GM15510 (cell line): ENCODE data around the gene ACTR3C.

Experiments
- POLR2A ChIP-seq: IDR thresholded peaks from 3 replicates; pipeline ENCODE4 v1.6.1; 2011; ENCODE audit warnings: borderline replicate concordance; ENCODE audit not compliant: insufficient read length; ENCODE audit errors: extremely low read depth

Gene ACTR3C

DNA sequence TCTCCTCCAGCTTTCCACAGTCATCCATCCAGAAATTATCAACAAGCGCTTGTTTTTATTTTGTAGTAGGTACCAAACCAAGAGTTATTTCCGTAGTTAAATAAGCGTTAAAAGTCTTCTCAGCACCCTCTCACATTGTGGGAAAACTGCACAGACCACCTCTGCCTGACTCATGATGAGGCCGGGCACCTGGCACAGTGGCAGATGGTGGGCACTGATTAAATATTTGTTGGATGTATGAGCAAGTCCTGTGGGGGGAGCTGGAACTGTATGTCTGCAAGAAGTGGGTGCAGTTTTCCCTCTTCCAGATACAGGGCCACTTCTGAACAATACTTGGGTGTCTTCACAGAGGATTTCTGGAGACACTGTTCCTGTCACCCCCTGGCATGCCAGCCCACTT, 40.0 kb upstream of the ACTR3C start:
- no peak for TF ChIP-seq POLR2A

- no peak for TF ChIP-seq POLR2A
Observed at GRCh38 chr7:150361807-150362621, 38.7 kb upstream of the ACTR3C start.

GRCh38 chr7:150361402-150361801, 38.1 kb upstream of the ACTR3C start:
- no peak for TF ChIP-seq POLR2A

- no peak for TF ChIP-seq POLR2A
Observed at GRCh38 chr7:150360363-150361058, 37.2 kb upstream of the ACTR3C start.

DNA sequence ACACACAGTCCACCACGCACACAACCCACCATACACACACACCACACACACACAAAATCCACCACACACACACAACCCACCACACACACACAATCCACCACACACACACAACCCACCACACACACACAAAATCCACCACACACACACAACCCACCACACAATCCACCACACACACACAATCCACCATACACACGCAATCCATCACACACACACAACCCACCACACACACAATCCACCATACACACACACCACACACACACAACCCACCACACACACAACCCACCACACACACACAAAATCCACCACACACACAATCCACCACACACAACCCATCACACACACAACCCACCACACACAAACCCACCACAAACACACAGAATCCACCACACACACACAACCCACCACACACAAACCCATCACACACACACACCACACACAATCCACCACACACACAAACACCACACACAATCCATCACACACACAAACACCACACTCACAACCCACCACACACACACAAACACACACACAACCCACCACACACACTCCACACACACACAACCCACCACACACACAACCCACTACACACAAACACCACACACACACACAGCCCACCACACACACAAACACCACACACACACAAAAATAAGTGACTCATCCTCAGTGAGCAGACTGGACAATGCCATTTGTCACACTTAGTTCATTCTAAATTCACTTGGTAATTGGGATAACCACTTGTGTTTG, 36.4 kb upstream of the ACTR3C start:
- TF ChIP-seq POLR2A: no peak

DNA sequence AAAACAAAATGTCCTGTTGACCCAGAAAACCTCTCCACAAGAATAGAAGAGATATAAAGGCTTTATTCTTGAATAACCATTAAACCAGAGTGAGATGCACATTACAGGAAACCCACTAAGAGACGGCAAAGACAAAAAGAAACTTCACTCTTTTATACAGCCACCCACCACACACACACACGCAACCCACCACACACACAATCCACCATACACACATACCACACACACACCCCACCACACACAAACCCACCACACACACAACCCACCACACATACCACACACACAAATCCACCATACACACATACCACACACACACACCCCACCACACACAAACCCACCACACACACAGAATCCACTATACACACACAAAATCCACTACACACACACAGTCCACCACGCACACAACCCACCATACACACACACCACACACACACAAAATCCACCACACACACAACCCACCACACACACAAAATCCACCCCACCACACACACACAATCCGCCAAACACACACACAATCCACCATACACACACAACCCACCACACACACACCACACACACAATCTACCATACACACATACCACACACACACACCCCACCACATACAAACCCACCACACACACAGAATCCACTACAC, 35.8 kb upstream of the ACTR3C start:
- TF ChIP-seq POLR2A: no peak

- no peak for TF ChIP-seq POLR2A
Observed at GRCh38 chr7:150358433-150358832, 35.1 kb upstream of the ACTR3C start.

DNA sequence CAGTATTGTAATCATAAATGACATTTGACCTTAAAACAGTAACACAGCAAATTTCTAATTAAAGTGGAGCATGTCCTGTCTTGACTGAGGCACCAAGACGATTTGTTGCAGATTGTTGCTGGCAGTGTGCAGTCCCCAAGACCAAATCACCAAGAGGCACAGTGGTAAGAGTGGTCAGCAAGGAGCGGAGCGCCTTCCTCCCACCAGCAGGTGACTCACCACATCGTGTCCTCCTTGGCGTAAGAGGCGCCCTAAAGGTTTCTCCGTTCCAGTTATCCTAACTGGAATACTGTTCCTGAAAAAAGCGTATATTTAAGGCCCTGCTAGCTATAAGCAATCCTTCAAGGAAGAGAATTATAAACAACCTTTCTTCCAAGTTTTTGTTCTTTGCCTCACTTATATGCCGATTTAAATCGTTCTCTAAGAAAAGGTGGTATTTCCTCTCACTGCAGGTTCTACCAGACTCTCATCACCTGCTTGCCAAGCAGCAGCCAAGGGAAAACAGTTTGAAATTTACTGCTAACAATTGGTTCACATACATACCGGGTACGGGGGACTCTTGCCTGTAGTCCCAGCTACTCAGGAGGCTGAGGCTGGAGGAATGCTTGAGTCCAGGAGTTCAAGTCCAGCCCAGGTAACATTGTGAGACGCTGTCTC, 34.6 kb upstream of the ACTR3C start:
- no peak for TF ChIP-seq POLR2A

GRCh38 chr7:150357270-150357669, 33.9 kb upstream of the ACTR3C start:
- no peak for TF ChIP-seq POLR2A

DNA sequence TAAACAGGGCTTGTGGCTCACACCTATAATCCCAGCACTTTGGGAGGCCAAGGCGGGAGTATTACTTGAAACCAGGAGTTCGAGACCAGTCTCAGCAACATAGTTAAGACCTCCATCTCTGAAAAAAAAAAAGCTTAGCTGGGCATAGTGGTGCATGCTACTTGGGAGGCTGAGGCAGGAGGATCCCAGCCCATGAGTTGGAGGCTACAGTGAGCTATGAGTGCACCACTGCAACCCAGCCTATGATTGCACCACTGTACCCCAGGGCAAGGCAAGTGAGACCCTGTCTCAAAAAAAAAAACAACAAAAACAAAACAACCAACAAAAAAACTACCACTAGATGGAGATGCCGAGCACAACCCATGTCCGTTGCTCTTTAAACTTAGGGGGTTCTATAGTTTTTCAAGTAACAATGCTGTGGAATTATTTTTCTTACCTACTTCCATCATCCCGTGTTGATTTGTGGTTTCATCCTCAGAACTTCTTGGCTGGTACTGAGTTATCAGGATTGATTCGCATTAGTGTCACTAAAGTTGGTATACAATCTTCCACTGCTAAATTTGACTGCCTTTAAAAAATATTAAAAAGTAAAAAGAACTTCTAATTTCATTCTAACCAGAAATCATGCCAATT, 33.0 kb upstream of the ACTR3C start:
- no peak for TF ChIP-seq POLR2A

- TF ChIP-seq POLR2A: no peak
Observed at GRCh38 chr7:150355666-150356059, 32.3 kb upstream of the ACTR3C start.

- no peak for TF ChIP-seq POLR2A
Observed at GRCh38 chr7:150351587-150352194, 28.3 kb upstream of the ACTR3C start.

DNA sequence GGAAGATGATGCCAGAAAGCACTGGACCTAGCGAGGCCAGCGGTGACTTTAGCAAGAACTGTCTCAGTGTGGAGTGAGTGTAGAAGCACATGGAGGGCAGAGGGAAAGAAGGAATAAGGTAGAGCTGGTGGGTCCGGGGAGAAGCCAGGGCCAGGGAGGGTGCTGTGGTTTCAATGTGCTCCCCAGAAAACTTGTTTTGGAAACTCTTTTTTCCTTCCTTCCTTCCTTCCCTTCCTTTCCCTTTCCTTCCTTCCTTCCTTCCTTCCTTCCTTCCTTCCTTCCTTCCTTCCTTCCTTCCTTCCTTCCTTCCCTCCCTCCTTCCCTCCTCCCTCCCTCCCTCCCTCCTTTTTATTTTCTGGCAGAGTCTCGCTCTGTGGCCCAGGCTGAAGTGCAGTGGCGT, 23.6 kb upstream of the ACTR3C start:
- TF ChIP-seq POLR2A: no peak

- TF ChIP-seq POLR2A: no peak
Observed at GRCh38 chr7:150345012-150345411, 21.7 kb upstream of the ACTR3C start.

DNA sequence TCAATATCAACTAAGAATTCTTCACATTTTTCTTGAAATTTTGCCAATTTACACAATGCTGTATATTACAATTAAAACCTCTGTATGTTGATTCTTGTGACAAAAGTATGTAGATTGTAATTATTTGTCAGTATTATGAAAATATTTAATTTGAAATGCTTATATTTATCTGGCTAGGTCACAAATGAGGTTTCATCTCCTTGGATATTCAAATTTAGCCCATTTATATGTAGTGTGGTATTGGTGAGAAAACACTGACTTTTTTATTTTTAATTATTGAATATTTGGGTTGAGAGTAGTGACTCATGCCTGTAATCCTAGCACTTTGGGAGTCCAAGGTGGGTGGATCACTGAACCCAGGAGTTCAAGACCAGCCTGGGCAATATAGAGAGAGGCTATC, 21.0 kb upstream of the ACTR3C start:
- TF ChIP-seq POLR2A: no peak

DNA sequence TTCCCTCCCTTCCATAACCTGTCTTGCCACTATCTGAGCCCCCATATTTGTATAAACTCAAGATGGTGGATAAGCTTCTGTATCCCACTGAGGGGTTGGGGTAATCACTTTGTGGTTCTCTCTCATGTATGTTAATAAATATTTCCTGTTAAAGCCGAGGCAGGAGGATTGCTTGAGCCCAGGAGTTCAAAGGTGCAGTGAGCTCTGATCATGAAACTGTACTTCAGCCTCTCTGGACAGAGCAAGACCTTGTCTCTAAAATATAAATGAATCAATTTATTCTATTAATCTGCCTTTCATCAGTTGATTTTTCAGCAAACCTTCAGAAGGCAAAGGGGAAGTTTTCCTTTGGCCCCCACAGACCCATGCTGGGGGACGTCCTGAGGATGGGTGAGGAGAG, 19.9 kb upstream of the ACTR3C start:
- TF ChIP-seq POLR2A: no peak
